Fibroblast of gingiva (primary cell): ENCODE measurements around the gene OR2T35.
"Not testable (repeated sequence)": the region's sequence is repeated elsewhere in the genome, so short reads cannot be mapped to it uniquely, and the experiment has no call there.

Source experiments
- DNase-seq: peaks from one replicate; pipeline ENCODE4 v3.0.0-alpha.2; 2011; ENCODE audit warnings: low read depth

Gene OR2T35, protein sequence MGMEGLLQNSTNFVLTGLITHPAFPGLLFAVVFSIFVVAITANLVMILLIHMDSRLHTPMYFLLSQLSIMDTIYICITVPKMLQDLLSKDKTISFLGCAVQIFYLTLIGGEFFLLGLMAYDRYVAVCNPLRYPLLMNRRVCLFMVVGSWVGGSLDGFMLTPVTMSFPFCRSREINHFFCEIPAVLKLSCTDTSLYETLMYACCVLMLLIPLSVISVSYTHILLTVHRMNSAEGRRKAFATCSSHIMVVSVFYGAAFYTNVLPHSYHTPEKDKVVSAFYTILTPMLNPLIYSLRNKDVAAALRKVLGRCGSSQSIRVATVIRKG

DNA sequence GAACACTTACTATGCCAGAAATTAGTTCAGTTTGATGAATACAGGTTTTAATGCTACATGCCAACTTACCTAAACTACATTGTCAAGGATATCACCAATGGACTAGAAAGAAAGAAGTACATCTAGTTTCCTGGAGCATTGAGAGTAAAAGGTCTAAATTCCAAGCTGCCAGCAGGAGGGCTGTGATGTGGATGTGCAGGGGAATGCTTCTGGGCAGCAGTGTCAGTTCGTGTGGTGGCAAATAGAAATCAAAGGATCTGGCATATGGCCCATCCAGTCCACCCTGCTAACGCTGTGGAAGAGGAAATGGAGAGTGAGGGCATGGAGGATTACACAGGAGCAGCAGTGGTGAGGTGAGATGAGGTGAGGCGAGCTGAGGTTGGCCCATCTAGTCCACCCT lies at the start of gene OR2T35:
Gene OR2T35 (minus strand): TSS at position 101 of the 400 bp plus-strand sequence. CDS start 6,020 bp downstream, outside the sequence.
- DNase-seq, result not testable (repeated sequence)

DNA sequence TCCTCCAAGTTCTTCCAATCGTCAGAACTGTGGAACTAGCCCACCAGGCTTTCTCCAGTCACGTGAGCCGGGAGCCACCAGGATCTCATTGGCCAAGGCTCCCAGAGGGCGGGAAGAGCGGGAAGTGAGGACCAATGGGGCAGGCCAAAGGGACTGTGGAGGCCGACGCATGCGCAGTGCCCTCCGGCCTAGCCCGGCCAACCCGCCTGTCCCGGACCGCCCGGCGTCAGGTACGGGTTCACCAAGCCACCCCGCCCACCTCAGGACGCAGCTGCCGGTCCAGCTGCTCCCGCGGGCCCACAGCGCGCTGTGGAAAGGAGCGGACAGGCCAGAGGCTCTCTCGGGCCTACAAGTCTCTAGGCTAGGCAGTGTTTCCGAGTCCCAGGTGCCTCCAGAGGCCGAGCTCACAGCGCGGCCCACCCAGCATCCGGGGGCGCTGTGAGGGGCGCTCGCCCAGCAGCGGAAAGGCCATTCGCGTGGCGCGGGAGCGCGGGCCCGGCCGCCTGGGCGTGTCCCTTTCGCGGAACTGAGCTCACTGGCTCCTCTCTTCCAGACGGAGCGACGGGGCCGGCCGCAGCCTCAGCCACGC lies 46.6 kb upstream of the OR2T35 start:
- no peak for DNase-seq

DNA sequence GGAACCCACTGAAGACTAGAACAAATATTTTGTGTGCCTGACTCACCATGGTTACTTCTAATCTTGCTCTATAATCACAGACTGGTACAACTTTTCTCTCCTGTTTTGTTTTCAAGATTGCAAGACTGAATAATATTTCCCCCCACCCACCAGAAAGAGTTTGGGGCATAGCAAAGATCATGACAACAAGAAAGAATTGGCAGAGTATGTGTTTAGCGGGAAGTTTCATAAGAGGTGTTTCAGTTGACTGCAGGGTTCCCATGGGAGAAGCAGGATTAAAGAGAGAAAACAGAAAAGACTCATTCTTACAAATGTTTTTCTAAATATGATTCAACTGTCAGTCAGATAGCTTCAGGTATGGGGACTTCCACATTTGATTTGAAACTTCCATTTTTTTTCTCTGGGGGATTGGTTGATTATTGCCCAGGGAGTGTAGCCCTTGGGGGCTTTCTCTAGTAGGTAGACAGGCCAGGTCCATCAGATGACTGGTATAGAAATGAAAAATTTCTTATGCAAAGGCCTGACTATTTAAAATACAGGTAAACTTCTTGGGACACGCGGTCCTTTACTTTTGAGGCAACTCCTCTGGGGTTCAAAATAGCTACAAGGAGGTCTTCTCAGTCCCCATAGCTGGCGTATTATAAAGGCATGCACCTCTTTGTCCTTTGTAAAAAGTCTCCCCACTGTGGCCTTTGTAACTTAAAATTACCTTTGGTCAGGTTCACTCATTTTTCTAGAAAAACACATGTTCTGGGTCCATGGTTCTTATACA lies 43.6 kb upstream of the OR2T35 start:
- no peak for DNase-seq

DNA sequence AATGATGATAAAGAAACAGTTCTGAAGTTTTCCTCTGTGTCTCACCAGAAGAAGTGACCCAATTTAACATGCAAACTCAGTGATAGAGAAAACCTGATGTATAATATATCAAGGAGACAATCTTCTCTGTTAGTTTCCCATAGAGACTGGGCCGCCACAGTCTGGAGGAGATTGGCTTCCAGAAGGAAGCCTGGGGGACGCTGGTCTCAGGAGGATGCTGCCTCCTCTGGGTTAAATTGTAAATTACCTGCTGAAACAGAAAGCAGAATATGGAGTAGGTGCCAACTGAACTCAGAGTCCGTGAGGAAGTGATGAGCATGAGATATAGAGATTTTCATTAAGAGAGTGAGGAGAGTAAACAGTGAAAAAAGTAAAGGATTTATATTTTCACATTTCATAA lies 41.7 kb upstream of the OR2T35 start:
- no peak for DNase-seq

DNA sequence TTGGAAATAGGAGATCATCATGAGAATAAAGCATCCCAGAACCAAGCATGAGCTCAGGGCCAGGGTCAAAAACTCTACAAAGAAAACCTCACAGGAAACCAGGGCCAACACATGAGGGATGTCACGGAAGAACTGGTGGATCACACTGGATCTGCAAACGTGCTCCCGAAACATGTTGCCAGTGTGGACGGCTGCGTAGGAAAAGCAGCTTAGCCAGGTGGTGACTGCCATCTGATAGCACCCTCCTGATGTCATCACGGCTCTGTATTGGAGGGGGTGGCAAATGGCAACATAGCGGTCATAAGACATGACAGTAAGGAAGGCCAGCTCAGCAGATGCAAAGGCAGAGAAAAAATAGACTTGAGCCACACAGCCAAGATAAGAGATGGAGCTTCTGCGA lies 36.6 kb upstream of the OR2T35 start:
- no peak for DNase-seq

DNA sequence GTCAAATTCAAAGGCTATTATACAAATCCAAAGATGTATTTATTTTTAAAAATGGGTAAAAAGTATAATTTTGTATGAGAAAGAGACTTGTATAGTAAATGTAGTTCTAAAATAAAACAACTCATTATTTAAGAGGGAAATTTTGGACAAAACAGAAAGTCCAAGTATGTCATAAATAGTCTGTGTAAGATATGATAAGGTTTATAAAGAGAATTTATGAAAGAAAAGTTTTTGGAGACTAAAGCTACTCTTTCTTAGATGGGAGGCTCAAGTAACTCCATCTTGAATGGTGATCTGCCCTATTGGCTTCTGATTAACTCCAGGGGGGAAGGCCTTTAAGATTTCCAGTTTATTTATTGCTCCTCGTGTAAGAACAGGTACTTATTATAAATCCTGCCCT lies 24.9 kb upstream of the OR2T35 start:
- no peak for DNase-seq

DNA sequence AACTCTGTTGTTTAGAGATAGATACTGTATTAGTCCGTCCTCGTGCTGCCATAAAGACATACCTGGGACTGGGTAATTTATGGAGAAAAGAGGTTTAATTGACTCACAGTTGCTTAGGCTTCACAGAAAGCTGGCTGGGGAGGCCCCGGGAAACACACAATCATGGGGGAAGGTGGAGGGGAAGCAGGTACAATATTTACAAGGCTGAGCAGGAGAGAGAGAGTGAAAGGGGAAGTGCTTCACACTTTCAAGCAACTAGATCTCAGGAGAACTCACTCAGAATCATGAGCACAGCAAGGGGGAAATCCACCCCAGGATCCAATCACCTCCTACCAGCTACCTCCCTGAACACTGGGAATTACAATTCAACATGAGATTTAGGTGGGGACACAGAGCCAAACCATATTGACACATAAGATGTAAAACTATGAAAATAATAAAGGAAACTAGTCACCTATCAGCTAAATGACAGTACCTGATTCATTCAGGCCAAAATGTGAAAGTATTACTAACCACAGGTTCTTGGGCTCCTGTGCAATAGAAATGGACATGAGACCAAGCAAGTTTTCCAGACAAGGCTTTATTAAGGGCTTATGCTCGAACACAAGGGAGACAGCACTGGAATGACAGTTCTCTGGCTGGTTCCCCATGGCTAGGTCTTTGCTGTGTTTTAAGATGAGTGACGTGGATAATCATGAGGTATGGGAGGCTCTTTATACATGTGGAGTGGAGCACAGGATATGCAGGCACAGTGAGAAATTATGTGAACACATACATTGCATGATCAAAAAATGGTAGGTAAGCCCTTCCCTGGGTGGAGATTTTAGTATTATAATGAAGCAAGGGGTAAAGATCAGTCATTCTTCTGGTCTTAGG lies 18.6 kb upstream of the OR2T35 start:
- not testable (repeated sequence) for DNase-seq

DNA sequence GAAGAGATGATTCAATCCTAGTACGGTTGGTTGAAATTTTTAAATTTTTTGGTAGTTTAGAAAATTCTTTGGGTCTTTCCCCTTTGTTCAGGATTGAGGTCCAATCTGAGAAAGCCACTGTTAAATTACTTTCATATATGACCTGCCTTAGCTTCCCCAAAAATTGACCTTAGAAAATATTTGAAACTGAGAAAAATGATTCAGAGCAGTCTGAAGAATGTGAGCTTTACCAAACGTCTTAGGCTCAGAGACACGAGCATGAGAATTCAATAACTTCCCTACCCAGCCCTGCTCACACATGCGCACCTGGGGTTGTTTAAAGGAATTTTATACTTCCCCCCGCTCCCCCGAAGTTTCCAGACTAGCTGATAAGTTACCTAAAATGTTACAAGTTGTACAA lies 11.7 kb upstream of the OR2T35 start:
- not testable (repeated sequence) for DNase-seq

DNA sequence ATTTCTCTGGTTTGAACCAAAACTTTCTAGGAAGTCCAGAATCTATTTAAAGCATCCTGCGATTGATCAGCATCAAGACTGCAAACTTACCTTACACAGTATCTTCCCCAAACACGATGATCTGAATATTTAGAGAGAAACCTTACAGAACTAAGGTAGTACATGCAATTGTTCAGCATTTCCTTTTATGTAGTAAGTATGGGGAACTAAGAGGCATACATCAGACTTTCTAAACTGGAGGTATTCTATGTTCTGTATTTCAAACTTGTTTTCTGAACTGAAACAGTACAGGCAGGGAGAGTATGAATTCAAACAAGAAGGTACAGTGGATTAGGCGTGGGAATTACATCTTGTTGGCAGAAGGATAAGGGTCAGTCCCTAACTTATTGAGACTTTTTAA lies 10.3 kb upstream of the OR2T35 start, which contains the start of gene OR2T27:
Gene OR2T27 (minus strand): TSS at position 175 of the 400 bp plus-strand sequence. CDS start 4,644 bp downstream, outside the sequence.
- not testable (repeated sequence) for DNase-seq

DNA sequence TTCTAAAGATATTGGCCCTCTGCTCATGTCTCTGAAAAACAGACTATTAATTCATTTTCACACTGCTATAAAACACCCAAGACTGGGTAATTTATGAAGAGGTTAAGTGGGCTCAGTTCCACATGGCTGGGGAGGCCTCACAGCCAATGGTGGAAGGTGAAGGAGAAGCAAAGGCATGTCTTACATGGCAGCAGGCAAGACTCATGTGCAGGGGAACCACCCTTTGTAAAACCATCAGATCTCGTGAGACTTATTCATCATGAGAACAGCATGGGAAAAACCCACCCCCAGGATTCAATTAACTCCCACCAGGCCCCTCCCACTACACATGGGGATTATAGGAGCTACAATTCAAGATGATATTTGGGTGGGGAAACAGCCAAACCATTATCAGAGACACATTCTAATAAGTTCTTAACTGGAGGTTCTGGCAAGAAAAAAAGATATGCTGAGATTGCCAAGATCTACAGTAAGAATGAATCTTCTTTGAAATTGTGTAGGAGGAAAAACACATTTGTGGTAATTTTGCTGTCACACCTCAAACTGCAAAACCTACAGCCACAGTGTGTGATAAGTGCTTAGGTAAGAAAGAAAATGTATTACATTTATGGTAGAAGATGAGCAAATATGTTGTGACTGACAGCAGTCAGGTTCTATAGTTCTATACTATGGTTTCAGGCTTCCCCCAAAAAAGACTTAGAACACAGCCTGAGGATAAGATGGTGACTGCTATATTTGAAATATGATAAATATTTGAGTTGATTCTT lies 3.9 kb upstream of the OR2T35 start:
- not testable (repeated sequence) for DNase-seq

DNA sequence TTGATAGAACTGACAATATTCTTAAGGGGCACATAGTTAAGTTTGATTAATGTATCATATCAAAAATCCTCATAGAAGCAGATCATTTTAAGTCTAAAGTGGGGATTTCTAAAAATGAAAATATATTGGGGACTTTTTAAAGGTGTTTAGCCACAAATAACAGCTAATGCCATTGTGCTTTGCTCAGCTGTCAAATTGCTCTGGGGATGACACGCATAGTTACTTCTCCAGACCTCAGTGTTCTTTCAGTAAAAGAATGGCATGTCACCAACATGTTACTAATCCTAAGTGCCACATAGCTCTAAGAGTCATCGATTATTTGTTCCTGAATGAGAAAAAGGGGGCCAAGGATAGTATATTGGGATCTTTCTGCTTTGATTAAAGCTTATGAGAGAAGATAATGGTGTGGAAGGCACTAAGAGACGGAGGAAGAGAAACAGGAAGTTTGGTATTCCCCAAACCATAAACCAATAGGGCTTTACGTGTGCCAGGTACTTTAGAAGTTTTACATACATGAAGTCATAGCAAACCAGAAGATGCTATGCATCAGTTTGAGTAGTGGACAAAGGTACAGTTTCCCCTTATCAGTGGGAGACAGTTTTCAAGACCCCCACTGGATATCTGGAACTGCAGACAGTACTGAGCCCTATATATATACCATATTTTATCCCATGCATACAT lies 2.0 kb downstream of the OR2T35 start:
- DNase-seq, result not testable (repeated sequence)

DNA sequence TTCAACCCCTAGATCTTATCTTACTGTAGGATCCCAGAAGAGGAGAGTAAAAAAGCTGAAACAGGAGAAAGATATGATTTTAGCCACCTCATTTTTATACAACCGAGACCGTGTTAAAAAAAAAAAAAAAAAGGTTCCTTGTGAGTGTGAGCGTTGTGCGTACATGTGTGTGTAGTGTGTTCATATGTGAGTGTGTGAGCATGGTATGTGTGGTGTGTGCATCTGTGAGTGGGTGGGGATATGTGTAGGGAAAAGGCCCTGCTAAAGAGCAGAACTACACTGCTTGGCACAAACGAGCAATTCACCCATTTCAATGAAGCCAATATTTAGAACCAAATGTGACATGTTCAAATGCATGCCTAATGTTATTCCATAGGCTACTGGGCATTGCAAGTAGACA lies 3.5 kb downstream of the OR2T35 start:
- not testable (repeated sequence) for DNase-seq

DNA sequence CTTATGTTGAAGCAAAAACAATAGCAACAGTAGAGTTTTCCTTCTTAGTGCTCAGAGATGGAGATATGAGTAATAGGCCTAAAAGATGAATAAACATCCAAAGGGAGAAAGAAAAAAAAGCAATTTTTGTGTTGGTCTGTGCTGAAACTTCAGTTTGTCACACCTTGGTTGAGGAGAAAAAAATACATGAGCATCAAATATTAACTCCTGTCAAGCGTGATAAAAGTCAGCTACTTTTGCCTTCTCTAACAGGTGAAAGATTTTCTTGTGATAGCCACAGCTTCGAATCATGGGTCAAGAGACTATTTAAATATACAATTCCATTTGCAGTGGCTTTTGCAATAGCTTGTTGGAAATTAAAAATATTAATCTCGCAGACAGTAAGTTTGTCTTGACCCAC lies 4.2 kb downstream of the OR2T35 start:
- DNase-seq, result not testable (repeated sequence)

DNA sequence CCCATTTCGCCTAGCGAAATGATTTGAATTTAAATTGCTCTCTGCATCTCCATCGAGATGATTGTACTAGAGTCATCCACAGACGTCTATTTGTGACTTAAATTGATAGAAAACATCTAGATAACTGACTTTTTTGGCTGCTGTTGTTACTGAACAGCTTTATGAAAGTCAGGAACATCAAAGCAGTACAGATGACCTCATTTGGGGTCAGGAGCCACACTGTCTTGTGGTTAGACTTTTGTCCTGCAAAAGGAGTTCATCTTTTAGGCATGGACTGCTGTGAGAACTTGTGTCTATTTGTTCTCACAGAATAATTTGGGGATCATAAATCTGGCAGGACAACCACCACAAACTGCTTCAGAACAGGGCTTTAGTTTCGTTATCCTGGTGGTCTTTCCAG lies 5.4 kb downstream of the OR2T35 start:
- not testable (repeated sequence) for DNase-seq

DNA sequence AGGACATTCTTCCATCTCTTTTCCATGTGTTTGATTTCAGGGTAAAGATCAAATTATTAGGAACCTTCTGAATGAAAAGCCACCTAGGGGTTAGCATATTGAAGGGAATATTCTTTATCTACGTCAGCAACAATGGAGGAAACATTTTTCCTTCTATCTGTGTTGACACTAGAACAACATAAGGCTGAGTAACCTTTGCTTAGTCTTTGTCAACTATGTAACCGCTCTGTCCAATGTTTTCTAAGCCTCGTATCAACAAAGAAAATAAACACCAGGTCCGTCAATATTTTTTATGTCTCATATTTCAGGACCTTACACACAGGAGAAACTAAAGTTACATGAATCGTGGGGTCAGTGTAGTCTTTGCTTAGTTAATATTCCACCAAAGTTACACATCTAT lies 8.5 kb downstream of the OR2T35 start:
- not testable (repeated sequence) for DNase-seq

DNA sequence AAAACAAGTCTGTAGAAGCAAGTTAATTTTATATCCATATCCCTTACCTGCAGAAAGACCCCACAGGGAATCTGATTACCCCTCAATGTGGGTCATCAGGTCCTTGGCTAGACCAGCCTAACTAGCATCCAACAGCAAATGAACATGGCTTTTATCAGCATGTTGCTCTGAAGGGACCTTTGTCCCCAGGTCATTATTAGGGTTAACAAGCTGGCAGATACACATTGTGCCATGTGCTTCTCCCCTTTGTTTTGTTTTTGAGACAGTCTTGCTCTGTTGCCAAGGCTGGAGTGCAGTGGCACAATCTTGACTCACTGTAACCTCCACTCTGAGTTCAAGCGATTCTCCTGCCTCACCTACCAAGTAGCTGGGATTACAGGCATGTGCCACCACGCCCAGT lies 10.1 kb downstream of the OR2T35 start, which contains the start of gene OR2T11:
Gene OR2T11 (minus strand): TSS at position 101 of the 400 bp plus-strand sequence. CDS start 7,963 bp downstream, outside the sequence.
- DNase-seq, result not testable (repeated sequence)

DNA sequence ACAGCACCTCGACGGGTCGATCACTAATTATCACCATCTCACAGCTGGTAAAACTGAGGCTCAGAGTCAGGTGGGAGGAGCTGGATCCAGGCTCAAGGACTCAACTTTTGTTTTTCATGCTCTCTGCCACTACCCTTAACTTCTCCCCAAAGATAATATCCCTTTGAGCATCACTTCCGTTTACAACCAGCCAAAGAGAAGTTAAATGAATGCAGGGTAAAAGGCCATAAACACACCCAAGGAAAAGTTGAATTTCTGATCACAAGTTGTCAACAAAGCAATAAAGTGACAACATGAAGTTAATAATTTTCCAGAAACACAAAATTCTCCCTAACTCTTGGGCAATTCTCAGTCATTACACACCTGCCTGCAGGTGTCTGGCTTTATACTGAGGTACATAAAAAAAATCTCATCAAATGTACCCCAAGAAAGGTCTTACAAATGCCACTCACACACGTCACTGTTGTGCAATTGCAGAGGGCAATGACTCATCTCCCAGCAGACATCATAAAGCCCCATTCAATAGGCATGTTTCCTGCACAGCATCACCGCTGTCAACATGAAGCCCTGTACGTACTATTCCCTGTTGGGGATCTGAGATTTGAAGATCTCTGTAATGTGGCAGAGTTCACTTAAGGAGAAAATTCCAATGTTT lies 13.6 kb downstream of the OR2T35 start:
- DNase-seq, result no peak

DNA sequence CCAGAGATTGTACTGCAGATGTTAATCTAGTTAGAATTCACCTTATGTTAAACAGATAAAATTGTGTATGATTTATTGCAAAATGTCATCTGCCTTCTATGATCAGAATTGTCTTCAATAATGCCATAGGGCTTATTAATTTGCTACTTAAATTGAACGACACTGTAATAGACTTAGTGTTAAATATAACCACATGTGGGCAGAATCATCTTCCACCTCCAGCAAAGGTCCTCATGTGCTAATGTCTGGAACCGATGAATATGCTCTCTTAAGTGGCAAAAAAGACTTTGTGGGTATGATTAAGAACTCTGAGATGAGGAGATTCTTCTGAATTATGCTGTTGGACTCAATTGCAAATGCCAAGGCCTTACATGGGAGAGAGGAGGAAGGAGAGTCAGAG lies 14.5 kb downstream of the OR2T35 start:
- no peak for DNase-seq

DNA sequence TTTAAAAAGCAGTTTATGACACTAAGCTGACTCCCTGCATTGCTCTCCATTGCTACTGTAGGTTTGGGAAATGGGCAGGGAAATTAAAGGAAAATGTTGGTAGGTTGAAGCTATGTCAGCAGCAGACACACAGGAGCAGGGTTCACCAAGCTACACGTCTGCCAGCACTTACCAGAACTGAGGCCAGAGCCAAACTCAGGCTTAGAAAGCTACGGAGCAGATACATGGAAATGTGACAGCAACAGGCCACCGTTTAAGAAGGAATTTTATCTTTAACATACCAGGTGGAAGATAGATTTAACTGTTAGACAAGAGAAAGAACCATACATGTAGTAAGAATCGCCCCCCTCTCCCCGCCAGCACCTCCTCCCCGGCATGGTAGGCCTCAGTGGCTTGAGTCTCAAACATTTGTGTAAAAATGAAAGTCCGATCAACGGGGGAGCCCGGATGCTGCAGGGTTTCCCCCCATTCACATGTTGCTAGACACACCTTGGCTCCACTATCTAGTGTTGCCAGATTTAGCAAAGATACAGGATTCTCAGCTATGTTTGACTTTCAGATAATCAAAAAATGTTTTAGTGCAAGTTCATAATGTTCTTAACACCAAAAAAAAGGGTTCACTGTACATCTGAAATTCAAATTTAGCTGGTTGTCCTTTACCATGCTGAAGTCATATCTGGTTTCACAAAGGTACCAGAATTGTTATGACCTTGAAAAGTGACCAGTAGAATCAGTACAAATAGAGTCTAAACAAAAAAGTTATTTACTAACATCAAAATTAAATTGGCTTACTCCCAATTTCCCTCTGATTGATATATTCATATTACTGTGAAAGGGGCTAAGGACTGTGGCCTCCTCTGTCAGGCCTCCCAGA lies 16.9 kb downstream of the OR2T35 start:
- DNase-seq, result no peak
